Naive B cell (primary cell): ENCODE results near the gene SRRM1. TPM values are rescaled to one million over a fixed set of nuclear protein-coding genes. Genes with fewer than 3 reads are reported as not detected.
A peak's percentile ranks its signal among the peaks of the same experiment; 100 is the strongest.

Experiments used
- ATAC-seq, 2 donors: fragments of 150-1000 bp; cut with Tn5 transposase; 2 replicates each; pipeline ENCODE4 v1.10.0; 2021; ENCODE audit warnings: low read depth in 2 of 2, mild to moderate bottlenecking in 2 of 2, moderate library complexity in 2 of 2
- DNase-seq: peaks from one replicate; pipeline ENCODE4 v3.0.0; 2022
- H3K27ac Mint-ChIP-seq, 6 donors: one replicate each; pipeline ENCODE4 v1.8.0; 2020 to 2022; ENCODE audit warnings: mild to moderate bottlenecking in 6 of 6, mixed read lengths in 6 of 6, moderate library complexity in 5 of 6, inconsistent platforms in 2 of 6
- H3K27me3 Mint-ChIP-seq, 3 donors: one replicate each; pipeline ENCODE4 v1.8.0; 2021 to 2022; ENCODE audit warnings: mixed read lengths in 3 of 3, mild to moderate bottlenecking in 1 of 3
- H3K36me3 Mint-ChIP-seq, 2 donors: one replicate each; pipeline ENCODE4 v1.8.0; 2020 to 2022; ENCODE audit warnings: mixed read lengths in 2 of 2, inconsistent platforms in 1 of 2, mild to moderate bottlenecking in 1 of 2
- H3K4me1 Mint-ChIP-seq, 3 donors: one replicate each; pipeline ENCODE4 v1.8.0; 2020 to 2022; ENCODE audit warnings: mixed read lengths in 3 of 3, inconsistent platforms in 1 of 3, mild to moderate bottlenecking in 1 of 3, moderate library complexity in 1 of 3
- H3K4me3 Mint-ChIP-seq, 8 donors: one replicate each; pipeline ENCODE4 v1.8.0; 2020 to 2022; ENCODE audit warnings: mild to moderate bottlenecking in 8 of 8, mixed read lengths in 8 of 8, moderate library complexity in 8 of 8, inconsistent platforms in 2 of 8
- H3K9me3 Mint-ChIP-seq, 7 donors: one replicate each; pipeline ENCODE4 v1.8.0; 2020 to 2022; ENCODE audit warnings: mixed read lengths in 7 of 7, mild to moderate bottlenecking in 5 of 7, inconsistent platforms in 2 of 7, moderate library complexity in 1 of 7
- polyA plus RNA-seq, 6 donors: library from polyadenylated mRNA; unstranded; fragments of 300-500 nt; fragmentation: Illumina TruSeq; gene quantifications; one replicate each; pipeline ENCODE4 v1.2.3, GENCODE V29; 2021; ENCODE audit warnings: low read depth in 6 of 6

Gene SRRM1, protein sequence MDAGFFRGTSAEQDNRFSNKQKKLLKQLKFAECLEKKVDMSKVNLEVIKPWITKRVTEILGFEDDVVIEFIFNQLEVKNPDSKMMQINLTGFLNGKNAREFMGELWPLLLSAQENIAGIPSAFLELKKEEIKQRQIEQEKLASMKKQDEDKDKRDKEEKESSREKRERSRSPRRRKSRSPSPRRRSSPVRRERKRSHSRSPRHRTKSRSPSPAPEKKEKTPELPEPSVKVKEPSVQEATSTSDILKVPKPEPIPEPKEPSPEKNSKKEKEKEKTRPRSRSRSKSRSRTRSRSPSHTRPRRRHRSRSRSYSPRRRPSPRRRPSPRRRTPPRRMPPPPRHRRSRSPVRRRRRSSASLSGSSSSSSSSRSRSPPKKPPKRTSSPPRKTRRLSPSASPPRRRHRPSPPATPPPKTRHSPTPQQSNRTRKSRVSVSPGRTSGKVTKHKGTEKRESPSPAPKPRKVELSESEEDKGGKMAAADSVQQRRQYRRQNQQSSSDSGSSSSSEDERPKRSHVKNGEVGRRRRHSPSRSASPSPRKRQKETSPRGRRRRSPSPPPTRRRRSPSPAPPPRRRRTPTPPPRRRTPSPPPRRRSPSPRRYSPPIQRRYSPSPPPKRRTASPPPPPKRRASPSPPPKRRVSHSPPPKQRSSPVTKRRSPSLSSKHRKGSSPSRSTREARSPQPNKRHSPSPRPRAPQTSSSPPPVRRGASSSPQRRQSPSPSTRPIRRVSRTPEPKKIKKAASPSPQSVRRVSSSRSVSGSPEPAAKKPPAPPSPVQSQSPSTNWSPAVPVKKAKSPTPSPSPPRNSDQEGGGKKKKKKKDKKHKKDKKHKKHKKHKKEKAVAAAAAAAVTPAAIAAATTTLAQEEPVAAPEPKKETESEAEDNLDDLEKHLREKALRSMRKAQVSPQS
- polyA plus RNA-seq = 100 to 1,000 TPM in 5 of 6 donors, 10 to 100 TPM in 1; 74.8 to 251 (median 144) TPM

DNA sequence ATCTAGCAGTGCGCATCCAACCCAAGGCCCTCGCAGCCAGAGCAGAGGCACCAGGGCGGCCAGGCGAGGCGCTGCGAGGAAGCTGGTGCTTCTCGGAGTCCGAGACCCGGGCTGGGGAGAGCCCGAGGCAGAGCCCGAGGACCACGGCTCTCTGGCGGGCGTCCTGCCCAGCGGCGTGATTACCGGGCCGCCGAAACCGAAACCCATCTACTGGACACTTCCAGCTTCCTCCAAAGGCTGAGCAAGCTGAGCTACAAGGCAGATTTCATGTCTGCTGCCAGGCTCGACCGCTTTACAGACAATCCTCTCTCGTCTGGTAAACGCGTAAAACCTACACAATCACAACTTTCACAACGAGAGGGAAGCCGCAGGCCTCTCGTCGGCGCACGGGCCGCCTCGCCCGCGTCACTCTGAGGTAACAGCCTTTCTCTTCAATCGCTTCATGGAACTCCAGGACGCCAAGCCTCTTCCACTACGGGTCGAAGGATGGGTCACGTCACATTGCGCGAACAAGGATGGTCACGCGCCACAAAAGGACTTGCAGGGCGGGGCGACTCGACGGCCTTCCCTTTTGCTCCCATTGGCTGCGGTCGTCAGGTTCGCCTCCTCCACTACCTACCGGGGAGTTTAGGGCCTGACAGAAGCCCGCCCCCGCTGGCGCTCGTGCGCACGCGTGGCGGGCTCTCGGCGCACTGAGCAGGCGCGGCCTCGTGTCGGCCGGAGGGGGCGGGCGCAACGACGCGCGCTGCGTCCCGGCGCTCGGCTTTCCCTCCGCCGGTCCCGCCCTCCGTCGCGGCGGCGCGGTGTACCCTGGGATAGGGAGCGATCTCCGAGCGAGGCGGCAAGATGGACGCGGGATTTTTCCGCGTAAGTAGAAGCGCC lies at the start of gene SRRM1:
Gene SRRM1, plus strand, starts transcription at position 822 of the 882 bp plus-strand sequence. Its CDS starts 25 bp downstream, at position 847.
- H3K36me3 Mint-ChIP-seq = peaks cover 0 to 11% of the 10 kb centered on the region in 2 donors
- H3K4me3 Mint-ChIP-seq = peak within 1 kb of the TSS; percentile 86 to 98 (median 97)
- H3K27ac Mint-ChIP-seq = peak within 1 kb of the TSS; percentile 97 to 100 (median 100)
- DNase-seq (peak; percentile 99), ATAC-seq (peak; percentile 84)
- H3K9me3 Mint-ChIP-seq = no peaks in the 10 kb centered on the region
- H3K4me1 Mint-ChIP-seq = peaks cover 27 to 39% (median 38%) of the 10 kb centered on the region in 3 donors
- H3K27me3 Mint-ChIP-seq = no peaks in the 10 kb centered on the region

DNA sequence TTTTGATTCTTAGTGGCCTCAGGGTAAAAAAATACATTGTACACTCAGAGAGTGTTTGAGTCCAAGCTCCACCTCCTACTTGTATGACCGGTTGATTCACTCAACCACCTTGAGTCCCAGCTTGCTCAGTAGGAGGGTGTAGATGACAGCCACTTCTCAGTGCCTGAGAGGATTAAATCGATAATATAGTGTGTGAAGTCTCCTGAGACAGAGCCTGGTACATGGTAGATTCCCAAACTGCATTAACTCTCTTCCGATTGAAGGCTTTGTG lies 48.8 kb upstream of the SRRM1 start:
- Mint-ChIP-seq H3K4me1 (no peaks in the 10 kb centered on the region), H3K27ac (no peak overlapping the region), H3K4me3 (no peak overlapping the region), H3K36me3 (no peaks in the 10 kb centered on the region), H3K27me3 (peaks cover 17 to 33% (median 32%) of the 10 kb centered on the region in 3 donors), H3K9me3 (no peaks in the 10 kb centered on the region)
- ATAC-seq (no peak), DNase-seq (no peak)

DNA sequence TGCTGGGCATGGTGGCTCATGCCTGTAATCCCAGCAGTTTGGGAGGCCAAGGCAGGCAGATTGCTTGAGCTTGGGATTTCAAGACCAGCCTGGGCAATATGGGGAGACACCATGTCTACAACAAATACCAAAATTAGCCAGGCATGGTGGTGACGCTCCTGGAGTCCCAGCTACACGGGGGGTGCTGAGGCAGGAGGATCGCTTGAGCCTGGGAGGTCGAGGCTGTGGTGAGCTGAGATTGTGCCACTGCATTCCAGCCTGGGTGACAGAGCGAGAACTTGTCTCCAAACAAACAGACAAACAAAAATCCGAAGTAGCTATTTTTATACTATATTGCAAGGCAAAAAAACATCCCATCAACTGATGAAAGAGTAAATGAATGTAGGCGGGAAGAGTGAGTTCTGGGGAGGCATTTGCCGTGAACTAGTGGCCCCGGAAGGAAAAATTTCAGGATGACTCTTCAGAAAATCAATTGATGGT lies 46.7 kb upstream of the SRRM1 start:
- ATAC-seq (no peak), DNase-seq (no peak)
- Mint-ChIP-seq H3K9me3 (no peaks in the 10 kb centered on the region), H3K4me3 (no peak overlapping the region), H3K4me1 (no peaks in the 10 kb centered on the region), H3K36me3 (no peaks in the 10 kb centered on the region), H3K27me3 (peaks cover 22 to 31% (median 30%) of the 10 kb centered on the region in 3 donors), H3K27ac (peak overlapping the region in 2 of 6 donors; percentile 77 to 83)

DNA sequence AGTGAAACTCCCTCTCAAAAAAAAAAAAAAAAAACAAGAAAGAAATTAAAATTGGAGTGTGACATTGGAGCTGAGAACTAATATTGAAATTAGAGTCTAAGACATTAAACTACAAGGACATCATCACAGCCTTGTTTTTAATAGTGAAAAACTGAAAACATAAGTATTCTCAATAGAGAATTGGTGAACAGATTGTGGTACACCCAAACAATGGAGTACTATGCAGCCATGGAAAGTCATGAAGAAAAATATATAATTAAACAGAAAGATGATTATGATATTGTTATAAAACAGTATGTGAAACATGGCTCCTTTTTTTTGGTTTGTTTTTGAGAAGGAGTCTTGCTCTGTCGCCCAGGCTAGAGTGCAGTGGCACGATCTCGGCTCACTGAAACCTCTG lies 43.8 kb upstream of the SRRM1 start:
- Mint-ChIP-seq H3K27me3 (peaks cover 14 to 23% (median 20%) of the 10 kb centered on the region in 3 donors), H3K4me1 (no peaks in the 10 kb centered on the region)
- no peak for ATAC-seq

DNA sequence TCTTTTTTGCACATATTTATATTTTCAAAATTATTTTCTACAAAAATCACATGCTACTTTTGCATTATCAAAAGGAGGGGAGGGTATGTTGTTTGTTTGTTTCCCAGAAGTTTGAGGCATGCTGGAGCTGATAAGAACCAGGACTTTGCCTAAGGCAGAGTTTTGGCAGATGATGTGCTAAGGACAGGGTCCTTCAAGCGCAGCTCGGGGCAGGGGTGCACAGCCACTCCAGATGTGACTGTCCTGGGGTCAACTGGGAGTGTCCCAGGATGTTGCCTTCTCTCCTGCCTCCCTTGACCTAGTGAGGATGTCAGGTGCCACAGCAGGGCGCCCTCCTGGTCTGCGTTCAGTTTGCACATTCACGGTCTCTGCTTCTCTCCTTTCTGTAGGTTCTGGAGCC lies 42.6 kb upstream of the SRRM1 start:
- Mint-ChIP-seq H3K27me3 (peaks cover 10 to 19% (median 14%) of the 10 kb centered on the region in 3 donors), H3K4me1 (no peaks in the 10 kb centered on the region), H3K4me3 (no peak overlapping the region), H3K36me3 (no peaks in the 10 kb centered on the region), H3K27ac (no peak overlapping the region), H3K9me3 (no peaks in the 10 kb centered on the region)
- DNase-seq (no peak), ATAC-seq (no peak)

More for the DNA sequence above, 43.8 kb upstream of the SRRM1 start:
- Mint-ChIP-seq H3K9me3 (no peaks in the 10 kb centered on the region), H3K27ac (no peak overlapping the region), H3K4me3 (peak overlapping the region in 1 of 8 donors; percentile 44), H3K36me3 (no peaks in the 10 kb centered on the region)
- DNase-seq = no peak

DNA sequence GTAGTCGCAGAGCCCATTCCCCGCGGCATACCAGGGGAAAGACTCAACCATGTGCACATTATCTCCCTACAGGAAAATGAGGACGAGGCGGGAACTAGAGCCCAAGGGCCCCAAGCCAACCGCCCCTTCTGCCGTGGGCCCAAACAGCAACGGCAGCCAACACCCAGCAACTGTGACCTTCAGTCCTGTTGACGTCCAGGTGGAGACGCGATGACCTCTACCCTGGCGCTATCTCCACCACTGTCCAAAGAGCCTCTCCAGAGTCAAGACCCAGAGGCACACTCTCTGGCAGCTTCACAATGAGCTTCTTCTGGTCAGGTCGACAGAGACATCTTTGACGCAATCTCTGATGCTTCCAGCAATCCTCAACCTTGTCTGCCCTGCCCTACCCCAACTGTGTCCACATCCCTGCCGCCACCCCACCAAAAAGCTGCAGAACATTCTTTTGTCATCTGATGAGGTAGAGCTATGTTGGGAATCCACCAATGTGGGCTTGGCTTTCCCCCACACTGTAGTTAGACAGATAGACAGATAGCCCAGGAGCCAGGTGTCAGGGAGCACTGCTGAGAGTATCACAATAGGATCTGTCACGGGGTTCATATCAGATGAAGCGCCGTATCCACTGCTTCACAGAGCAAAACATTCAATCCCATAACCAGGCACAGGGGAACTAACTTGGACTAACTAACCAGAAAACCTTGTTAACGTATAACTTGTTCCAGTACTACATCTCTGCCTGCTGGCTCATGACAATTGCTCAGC lies 37.4 kb upstream of the SRRM1 start:
- no peak overlapping the region for H3K27ac Mint-ChIP-seq
- peaks cover 0 to 15% (median 8%) of the 10 kb centered on the region in 3 donors for H3K27me3 Mint-ChIP-seq
- no peak overlapping the region for H3K4me3 Mint-ChIP-seq
- no peak for DNase-seq
- no peaks in the 10 kb centered on the region for H3K4me1 Mint-ChIP-seq
- no peaks in the 10 kb centered on the region for H3K36me3 Mint-ChIP-seq
- no peak for ATAC-seq
- H3K9me3 Mint-ChIP-seq = no peaks in the 10 kb centered on the region

DNA sequence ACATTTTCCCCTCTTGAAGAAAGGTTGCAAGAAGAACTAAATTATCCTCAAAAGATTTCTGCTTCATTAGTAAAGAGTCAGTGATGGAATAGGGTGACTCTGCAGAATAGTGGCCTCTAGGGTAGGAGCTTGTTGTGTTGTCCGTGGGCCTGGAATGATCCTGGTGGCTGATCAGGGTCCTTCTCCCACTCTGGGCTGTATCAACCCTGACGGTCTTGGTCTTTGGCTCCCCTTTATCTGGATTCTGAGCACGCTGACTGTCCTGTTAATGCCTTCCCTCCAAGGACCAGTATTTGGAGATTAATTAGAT lies 36.9 kb upstream of the SRRM1 start:
- ATAC-seq = no peak
- Mint-ChIP-seq H3K27ac (no peak overlapping the region), H3K27me3 (peaks cover 0 to 16% (median 3%) of the 10 kb centered on the region in 3 donors)

DNA sequence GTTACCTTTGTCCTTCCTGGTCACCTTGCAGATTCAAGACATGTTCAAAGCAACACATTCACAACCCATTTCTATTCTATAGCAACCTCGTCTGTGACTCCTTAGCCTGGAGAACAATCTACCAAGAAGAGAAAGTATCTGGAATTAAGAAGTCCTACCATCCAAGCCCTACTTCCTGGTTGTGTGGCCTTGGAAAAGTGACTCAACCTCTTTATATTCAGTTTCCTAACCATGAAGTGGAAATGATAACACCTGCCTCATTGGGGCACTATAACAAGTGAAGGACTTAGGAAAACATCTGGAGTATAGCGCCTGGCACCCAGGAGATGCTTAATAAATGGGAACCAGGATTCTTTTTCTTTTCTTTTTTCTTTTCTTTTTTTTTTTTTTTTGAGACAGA lies 36.5 kb upstream of the SRRM1 start:
- Mint-ChIP-seq H3K27me3 (peaks cover 0 to 18% (median 3%) of the 10 kb centered on the region in 3 donors), H3K27ac (no peak overlapping the region), H3K4me1 (no peaks in the 10 kb centered on the region), H3K4me3 (no peak overlapping the region), H3K36me3 (no peaks in the 10 kb centered on the region), H3K9me3 (no peaks in the 10 kb centered on the region)
- ATAC-seq (no peak), DNase-seq (no peak)

More for the DNA sequence above, 36.9 kb upstream of the SRRM1 start:
- Mint-ChIP-seq H3K9me3 (no peaks in the 10 kb centered on the region), H3K4me3 (no peak overlapping the region), H3K4me1 (no peaks in the 10 kb centered on the region), H3K36me3 (no peaks in the 10 kb centered on the region)
- DNase-seq = no peak

DNA sequence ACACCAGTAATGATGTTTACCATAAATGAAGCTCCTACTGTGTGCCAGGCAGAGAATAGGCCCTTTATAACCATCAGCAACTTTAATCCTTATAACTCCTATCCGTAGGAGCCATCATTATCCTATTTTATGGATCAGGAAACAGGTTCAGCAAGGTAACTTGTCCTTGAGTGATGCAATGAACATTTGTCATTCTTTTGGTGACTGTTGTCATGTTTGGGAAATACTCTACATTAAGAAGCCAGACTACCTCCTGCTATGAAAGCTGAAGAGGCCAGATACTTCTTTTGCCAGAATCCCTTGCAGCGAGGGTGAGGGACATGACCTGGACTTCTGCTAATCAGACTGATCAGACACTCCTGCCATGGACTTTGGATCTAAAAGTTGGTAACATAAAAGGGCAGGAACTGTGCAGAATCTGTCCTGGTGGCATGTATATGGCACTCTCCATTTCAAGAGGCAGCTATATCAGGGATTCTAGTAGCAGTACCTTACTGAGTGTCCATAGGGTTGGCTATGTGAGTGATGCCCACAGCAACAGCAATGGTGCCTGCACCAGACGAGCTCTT lies 33.1 kb upstream of the SRRM1 start:
- Mint-ChIP-seq H3K27ac (no peak overlapping the region), H3K4me3 (no peak overlapping the region), H3K27me3 (peaks cover 3 to 23% (median 8%) of the 10 kb centered on the region in 3 donors), H3K9me3 (peaks cover 0 to 3% (median 0%) of the 10 kb centered on the region in 7 donors), H3K4me1 (no peaks in the 10 kb centered on the region), H3K36me3 (no peaks in the 10 kb centered on the region)
- DNase-seq (no peak), ATAC-seq (no peak)

DNA sequence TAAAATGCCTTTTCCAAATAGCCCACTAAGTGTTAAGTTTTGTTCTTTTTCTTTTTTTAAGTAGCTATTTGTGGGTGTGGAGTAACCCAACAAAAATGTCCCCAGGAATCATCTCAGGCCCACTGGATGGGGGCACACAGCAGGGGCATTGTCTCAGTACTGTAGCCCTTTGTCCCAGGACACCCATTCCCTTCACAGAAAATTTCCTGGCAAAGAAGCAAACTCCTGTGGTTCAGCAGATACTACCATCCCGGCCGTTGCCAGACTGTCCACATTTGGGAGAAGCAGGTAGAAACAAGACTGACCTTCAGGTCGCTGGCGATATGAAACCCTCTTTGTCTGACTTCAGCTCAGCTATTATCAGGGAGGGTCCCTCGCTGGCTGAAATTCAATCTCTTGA lies 23.7 kb upstream of the SRRM1 start:
- DNase-seq = no peak
- H3K27ac Mint-ChIP-seq = no peak overlapping the region
- peaks cover 3 to 7% of the 10 kb centered on the region in 2 donors for H3K36me3 Mint-ChIP-seq
- H3K4me1 Mint-ChIP-seq = no peaks in the 10 kb centered on the region
- peaks cover 31 to 47% (median 43%) of the 10 kb centered on the region in 3 donors for H3K27me3 Mint-ChIP-seq
- no peaks in the 10 kb centered on the region for H3K9me3 Mint-ChIP-seq
- ATAC-seq = no peak
- H3K4me3 Mint-ChIP-seq = no peak overlapping the region

DNA sequence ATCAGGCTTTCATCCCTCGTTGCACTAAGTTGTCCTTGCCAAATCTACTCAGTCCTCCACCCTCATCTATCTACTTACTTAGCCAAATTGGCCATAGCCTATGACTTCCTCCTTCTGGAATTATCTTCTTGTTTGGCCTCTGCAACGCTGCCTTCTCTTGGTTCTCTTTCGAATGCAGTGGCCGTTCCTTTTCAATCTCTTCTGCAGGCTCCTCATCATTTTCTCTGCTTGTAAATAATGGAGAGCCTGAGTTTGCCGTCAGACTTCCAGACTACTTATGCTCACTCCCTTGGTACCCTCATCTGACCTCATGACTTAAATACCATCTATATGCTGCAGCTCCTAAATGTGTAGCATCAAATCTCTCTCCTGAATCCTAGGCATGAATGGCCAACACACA lies 22.4 kb upstream of the SRRM1 start:
- H3K27me3 Mint-ChIP-seq = peaks cover 31 to 47% (median 43%) of the 10 kb centered on the region in 3 donors
- no peaks in the 10 kb centered on the region for H3K4me1 Mint-ChIP-seq
- H3K4me3 Mint-ChIP-seq = no peak overlapping the region
- H3K36me3 Mint-ChIP-seq = peaks cover 3 to 7% of the 10 kb centered on the region in 2 donors
- no peak for ATAC-seq
- H3K27ac Mint-ChIP-seq = no peak overlapping the region
- H3K9me3 Mint-ChIP-seq = no peaks in the 10 kb centered on the region
- DNase-seq = no peak

DNA sequence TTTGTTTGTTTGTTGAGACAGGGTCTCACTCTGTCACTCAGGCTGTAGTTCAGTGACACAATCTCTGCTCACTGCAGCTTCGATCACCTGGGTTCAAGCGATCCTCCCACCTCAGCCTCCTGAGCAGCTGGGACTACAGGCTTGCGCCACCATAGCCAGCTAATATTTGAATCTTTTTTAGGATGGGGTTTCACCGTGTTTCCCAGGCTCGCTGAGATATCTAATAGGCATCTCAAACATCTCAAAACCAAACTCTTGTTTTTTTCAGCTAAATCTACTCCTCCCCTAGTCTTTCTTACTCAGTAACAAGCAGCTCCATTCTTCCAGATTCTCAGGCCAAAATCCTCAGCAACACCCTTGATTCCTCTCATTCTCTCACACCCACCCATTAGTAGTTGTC lies 22.0 kb upstream of the SRRM1 start:
- H3K36me3 Mint-ChIP-seq = peaks cover 3 to 7% of the 10 kb centered on the region in 2 donors
- no peak overlapping the region for H3K4me3 Mint-ChIP-seq
- H3K4me1 Mint-ChIP-seq = no peaks in the 10 kb centered on the region
- H3K27me3 Mint-ChIP-seq = peaks cover 28 to 48% (median 47%) of the 10 kb centered on the region in 3 donors
- no peaks in the 10 kb centered on the region for H3K9me3 Mint-ChIP-seq
- H3K27ac Mint-ChIP-seq = no peak overlapping the region
- DNase-seq (no peak), ATAC-seq (no peak)
